GM12872 (cell line): ENCODE measurements around the gene LDB2.

Experiments used
- CTCF ChIP-seq: IDR thresholded peaks from 3 replicates; pipeline ENCODE4 v1.5.1; 2011; ENCODE audit warnings: low read depth, mild to moderate bottlenecking, low read length, moderate library complexity; ENCODE audit not compliant: insufficient read depth

Gene LDB2

GRCh38 chr4:16516796-16517439 lies 381.5 kb downstream of the LDB2 start:
- TF ChIP-seq CTCF, result no peak

- TF ChIP-seq CTCF, result no peak
Observed at GRCh38 chr4:16513876-16514275, 384.6 kb downstream of the LDB2 start.

- peak; percentile 53; the same call in 2 of the 3 replicates for TF ChIP-seq CTCF
Observed at GRCh38 chr4:16508968-16509367, 389.5 kb downstream of the LDB2 start.

GRCh38 chr4:16505726-16506125 lies 392.7 kb downstream of the LDB2 start:
- TF ChIP-seq CTCF, result no peak

GRCh38 chr4:16505267-16505666 lies 393.2 kb downstream of the LDB2 start:
- TF ChIP-seq CTCF, result no peak

- TF ChIP-seq CTCF, result no peak
Observed at GRCh38 chr4:16503421-16504100, 394.9 kb downstream of the LDB2 start.

GRCh38 chr4:16498978-16499377 lies 399.5 kb downstream of the LDB2 start:
- no peak for TF ChIP-seq CTCF
